Liver (tissue), 2 donors: Measurements from ENCODE around the gene FADS3.

Experiments
- REST ChIP-seq: IDR thresholded peaks from 2 replicates; pipeline ENCODE4 v1.6.1; 2016; ENCODE audit warnings: antibody characterized with exemption, mild to moderate bottlenecking
- TF ChIP-seq, protein P1 (sequence below): fragments of 150-350 bp; IDR thresholded peaks from 2 replicates; pipeline ENCODE4 v1.5.1; 2017; ENCODE audit warnings: improper control_type of control experiment, low read depth, low read length; ENCODE audit not compliant: missing input control
- donor health status: healthy.

DNA sequence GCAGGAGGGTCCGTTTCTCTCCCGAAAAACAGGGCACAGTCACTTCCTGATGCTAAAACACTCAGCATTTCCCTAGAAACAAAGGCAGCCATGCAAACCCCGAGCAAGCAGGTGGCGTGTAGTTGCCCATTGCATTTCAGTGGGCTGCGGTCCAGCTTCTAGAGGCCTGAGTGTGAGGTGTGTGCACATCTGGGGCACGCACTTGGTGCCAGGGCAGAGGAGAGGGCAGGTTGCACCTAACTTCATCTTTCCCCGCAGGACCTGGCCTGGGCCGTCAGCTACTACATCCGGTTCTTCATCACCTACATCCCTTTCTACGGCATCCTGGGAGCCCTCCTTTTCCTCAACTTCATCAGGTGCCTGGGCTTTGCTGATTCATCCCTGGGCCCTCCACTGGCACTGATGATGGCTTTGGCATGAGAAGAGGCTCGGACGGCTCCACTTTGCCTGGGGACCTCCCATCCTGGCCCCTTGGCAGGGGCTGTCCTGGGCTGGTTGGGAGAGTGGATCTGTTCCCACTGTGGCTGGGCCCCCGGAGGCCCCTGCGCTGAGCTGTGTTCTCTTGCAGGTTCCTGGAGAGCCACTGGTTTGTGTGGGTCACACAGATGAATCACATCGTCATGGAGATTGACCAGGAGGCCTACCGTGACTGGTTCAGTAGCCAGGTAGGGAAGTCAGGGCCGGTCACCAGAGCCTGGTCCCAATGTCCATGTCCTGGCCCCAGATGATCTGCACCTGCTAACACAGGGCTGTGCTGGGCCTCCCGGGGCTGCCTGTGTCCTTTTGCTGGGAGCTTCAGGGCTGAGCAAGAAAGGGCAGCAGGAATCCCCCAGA lies 28.4 kb downstream of the FADS3 start:
- TF ChIP-seq, protein P1, sequence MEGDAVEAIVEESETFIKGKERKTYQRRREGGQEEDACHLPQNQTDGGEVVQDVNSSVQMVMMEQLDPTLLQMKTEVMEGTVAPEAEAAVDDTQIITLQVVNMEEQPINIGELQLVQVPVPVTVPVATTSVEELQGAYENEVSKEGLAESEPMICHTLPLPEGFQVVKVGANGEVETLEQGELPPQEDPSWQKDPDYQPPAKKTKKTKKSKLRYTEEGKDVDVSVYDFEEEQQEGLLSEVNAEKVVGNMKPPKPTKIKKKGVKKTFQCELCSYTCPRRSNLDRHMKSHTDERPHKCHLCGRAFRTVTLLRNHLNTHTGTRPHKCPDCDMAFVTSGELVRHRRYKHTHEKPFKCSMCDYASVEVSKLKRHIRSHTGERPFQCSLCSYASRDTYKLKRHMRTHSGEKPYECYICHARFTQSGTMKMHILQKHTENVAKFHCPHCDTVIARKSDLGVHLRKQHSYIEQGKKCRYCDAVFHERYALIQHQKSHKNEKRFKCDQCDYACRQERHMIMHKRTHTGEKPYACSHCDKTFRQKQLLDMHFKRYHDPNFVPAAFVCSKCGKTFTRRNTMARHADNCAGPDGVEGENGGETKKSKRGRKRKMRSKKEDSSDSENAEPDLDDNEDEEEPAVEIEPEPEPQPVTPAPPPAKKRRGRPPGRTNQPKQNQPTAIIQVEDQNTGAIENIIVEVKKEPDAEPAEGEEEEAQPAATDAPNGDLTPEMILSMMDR, result no peak
- no peak for TF ChIP-seq REST
